ENCODE measurements around the gene LSMEM2. TPM values are rescaled to one million over a fixed set of nuclear protein-coding genes. Genes with fewer than 3 reads are reported as not detected.
"Not testable (repeated sequence)": the region's sequence is repeated elsewhere in the genome, so short reads cannot be mapped to it uniquely, and the experiment has no call there.

The LSMEM2 gene
- total RNA-seq, 2 experiments from 2014 or later, result not detected

GRCh38 chr3:50243543-50243895 lies 35.4 kb upstream of the LSMEM2 start:
- Mint-ChIP-seq H3K4me3 (no peak overlapping the region), H3K27me3 (no peaks in the 10 kb centered on the region), H3K4me1 (ENCODE audit: low read depth) (peaks cover 82% of the 10 kb centered on the region), H3K9me3 (no peaks in the 10 kb centered on the region), H3K27ac (peak overlapping the region; percentile 95), H3K36me3 (ENCODE audit: low read depth) (peaks cover 21% of the 10 kb centered on the region)
- ChIA-PET CTCF (interaction anchor here (0.9 to 8.0 kb wide), 9 partner anchors 12 to 55 kb away, joined by 3 to 239 read pairs (median 4); partner anchors contain the start of genes GNAI2, GNAT1, HYAL3 and NAA80), POLR2A (interaction anchor here (0.6 to 3.8 kb wide), 10 partner anchors 9 to 94 kb away, joined by 3 to 14 read pairs (median 3); partner anchors contain the start of genes HYAL3, IFRD2 and NAA80)
- intact Hi-C loops (cut with micrococcal nuclease), result no loop called here
- ATAC-seq (no peak), DNase-seq (no peak)
- TF ChIP-seq, protein P1, sequence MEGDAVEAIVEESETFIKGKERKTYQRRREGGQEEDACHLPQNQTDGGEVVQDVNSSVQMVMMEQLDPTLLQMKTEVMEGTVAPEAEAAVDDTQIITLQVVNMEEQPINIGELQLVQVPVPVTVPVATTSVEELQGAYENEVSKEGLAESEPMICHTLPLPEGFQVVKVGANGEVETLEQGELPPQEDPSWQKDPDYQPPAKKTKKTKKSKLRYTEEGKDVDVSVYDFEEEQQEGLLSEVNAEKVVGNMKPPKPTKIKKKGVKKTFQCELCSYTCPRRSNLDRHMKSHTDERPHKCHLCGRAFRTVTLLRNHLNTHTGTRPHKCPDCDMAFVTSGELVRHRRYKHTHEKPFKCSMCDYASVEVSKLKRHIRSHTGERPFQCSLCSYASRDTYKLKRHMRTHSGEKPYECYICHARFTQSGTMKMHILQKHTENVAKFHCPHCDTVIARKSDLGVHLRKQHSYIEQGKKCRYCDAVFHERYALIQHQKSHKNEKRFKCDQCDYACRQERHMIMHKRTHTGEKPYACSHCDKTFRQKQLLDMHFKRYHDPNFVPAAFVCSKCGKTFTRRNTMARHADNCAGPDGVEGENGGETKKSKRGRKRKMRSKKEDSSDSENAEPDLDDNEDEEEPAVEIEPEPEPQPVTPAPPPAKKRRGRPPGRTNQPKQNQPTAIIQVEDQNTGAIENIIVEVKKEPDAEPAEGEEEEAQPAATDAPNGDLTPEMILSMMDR (IDR thresholded peaks at IDR 0.05), result no peak

GRCh38 chr3:50244813-50245212 lies 34.1 kb upstream of the LSMEM2 start:
- POLR2A ChIA-PET, result interaction anchor here (1.2 to 2.4 kb wide), 4 partner anchors 14 to 17 kb away, joined by 3 to 11 read pairs (median 4); no protein-coding TSS in a partner anchor
- H3K9me3 Mint-ChIP-seq; intact Hi-C loops (cut with micrococcal nuclease); ATAC-seq; H3K27me3 Mint-ChIP-seq: not testable (repeated sequence)
- CTCF ChIA-PET, result interaction anchor here (1.2 to 8.0 kb wide), 2 partner anchors 13 to 15 kb away, joined by 3 to 239 read pairs; partner anchors contain the start of gene GNAI2
- peak; percentile 24 for DNase-seq
- Mint-ChIP-seq H3K4me1 (ENCODE audit: low read depth) (peaks cover 75% of the 10 kb centered on the region), H3K27ac (peak overlapping the region; percentile 95), H3K4me3 (peak overlapping the region; percentile 70), H3K36me3 (ENCODE audit: low read depth) (peaks cover 19% of the 10 kb centered on the region)

DNA sequence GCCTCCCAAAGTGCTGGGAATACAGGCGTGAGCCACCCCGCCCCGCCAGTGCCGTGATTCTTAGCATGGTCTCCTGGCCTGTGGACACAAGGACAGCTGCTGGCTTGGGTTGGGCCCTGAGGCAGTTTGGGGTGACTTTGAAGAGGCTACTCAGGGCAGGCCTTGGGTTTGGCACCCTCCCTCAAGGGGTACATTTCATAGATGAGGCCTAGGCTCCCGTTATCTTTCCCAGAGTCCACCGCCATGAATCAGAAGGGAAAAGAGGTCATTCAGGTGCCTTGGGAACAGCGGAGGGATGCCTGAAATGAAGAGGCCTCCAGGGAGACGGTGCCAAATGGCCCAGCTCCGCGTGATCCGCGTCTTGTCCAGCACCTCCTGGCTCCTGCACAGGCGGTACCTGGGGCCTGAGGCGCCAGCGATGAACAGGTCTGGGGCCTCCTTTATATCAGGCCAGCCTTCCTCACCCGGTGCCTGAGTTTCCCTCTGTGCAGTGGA lies 33.6 kb upstream of the LSMEM2 start:
- H3K36me3 Mint-ChIP-seq (ENCODE audit: low read depth), result peaks cover 19% of the 10 kb centered on the region
- DNase-seq, result no peak
- no peaks in the 10 kb centered on the region for H3K9me3 Mint-ChIP-seq
- peaks cover 73% of the 10 kb centered on the region for H3K4me1 Mint-ChIP-seq (ENCODE audit: low read depth)
- peak overlapping the region; percentile 70 for H3K4me3 Mint-ChIP-seq
- intact Hi-C loops (cut with micrococcal nuclease), result no loop called here
- ATAC-seq, result no peak
- CTCF ChIA-PET, result interaction anchor here (1.2 to 8.0 kb wide), 2 partner anchors 14 to 15 kb away, joined by 3 to 239 read pairs; partner anchors contain the start of gene GNAI2
- POLR2A ChIA-PET, result interaction anchor here (0.6 to 2.4 kb wide), 2 partner anchors 17 to 71 kb away, joined by 3 to 11 read pairs; no protein-coding TSS in a partner anchor
- no peaks in the 10 kb centered on the region for H3K27me3 Mint-ChIP-seq
- H3K27ac Mint-ChIP-seq, result peak overlapping the region; percentile 95
- TF ChIP-seq, protein P1 (IDR thresholded peaks at IDR 0.05), result no peak

DNA sequence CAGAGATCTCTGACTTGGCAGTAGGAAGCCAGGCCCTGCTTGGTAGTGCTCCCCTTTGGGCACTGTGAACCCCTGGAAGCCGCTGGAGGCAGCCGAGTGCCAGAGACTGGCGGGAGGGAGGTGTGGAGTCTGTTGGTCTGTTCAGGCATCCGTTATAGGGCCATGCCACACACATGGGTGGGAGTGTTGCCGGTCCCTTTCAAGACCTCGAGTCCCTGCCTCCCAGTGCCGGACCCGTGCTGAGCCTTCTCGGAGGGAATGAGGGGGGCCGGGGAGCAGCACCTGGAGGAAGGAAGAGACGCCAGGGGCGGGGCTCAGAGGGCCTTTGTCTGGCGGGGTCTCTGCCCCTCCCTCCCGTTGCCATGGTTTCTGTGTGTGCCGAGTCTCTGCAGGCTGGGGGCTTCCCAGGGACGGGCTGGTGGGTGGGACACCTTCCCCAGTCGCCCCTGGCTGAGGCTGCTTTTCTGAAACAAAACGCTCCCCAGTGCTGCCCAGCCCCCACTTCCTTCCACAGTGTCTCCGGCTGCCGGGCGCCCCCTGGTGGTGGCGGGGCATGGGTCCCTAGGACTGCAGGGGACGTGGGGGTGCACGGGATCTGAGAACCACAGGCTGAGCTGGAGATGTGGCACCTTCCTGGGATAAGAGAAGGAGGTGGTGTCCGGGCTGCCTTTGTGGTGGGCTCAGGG lies 32.9 kb upstream of the LSMEM2 start:
- peaks cover 20% of the 10 kb centered on the region for H3K36me3 Mint-ChIP-seq (ENCODE audit: low read depth)
- peak; percentile 73 for ATAC-seq
- H3K4me3 Mint-ChIP-seq, result peak overlapping the region; percentile 70
- no peaks in the 10 kb centered on the region for H3K27me3 Mint-ChIP-seq
- TF ChIP-seq, protein P1 (IDR thresholded peaks at IDR 0.05), result peak; percentile 98
- peak; percentile 99 for DNase-seq
- peak overlapping the region; percentile 95 for H3K27ac Mint-ChIP-seq
- ChIA-PET CTCF (interaction anchor here (0.7 to 8.0 kb wide), 31 partner anchors 12 to 123 kb away, joined by 3 to 239 read pairs (median 6); partner anchors contain the start of genes CYB561D2, GNAI2, HYAL3 and IFRD2), POLR2A (interaction anchor here (0.6 to 3.1 kb wide), 10 partner anchors 9 to 90 kb away, joined by 3 to 29 read pairs (median 6); partner anchors contain the start of gene GNAI2)
- intact Hi-C loops (cut with micrococcal nuclease), result loop anchor here (2.0 kb wide), 1 partner anchor 19 kb away; no protein-coding TSS in a partner anchor
- peaks cover 74% of the 10 kb centered on the region for H3K4me1 Mint-ChIP-seq (ENCODE audit: low read depth)
- H3K9me3 Mint-ChIP-seq, result no peaks in the 10 kb centered on the region

DNA sequence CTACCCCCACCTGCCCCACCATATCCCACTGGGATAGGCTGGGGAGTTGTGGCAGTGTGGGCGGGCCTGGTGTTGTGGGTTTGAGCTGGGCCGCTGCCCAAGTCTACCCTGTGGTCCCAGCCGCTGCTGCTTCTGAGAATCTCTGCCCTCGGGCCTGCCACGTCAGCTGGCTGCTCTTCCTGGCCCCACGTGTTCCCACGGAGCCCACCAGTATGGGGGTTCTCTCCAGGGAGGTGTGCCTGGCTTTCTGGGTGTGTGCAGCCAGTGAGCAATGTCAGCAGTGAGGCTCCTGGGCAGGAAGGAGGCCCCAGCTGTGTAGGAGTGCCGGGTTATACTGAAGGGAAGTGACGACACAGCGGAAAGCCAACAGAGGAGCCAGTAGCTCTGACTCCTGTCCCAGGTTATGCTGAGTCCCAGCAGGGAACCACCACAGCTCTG lies 32.4 kb upstream of the LSMEM2 start:
- Mint-ChIP-seq H3K27me3 (no peaks in the 10 kb centered on the region), H3K4me3 (peak overlapping the region; percentile 70), H3K36me3 (ENCODE audit: low read depth) (peaks cover 22% of the 10 kb centered on the region), H3K4me1 (ENCODE audit: low read depth) (peaks cover 74% of the 10 kb centered on the region), H3K27ac (peak overlapping the region; percentile 95), H3K9me3 (no peaks in the 10 kb centered on the region)
- intact Hi-C loops (cut with micrococcal nuclease), result loop anchor here (2.0 kb wide), 1 partner anchor 20 kb away; no protein-coding TSS in a partner anchor
- TF ChIP-seq, protein P1 (IDR thresholded peaks at IDR 0.05), result peak; percentile 37
- peak; percentile 84 for ATAC-seq
- DNase-seq, result peak; percentile 97
- ChIA-PET CTCF (interaction anchor here (0.6 to 8.0 kb wide), 37 partner anchors 11 to 152 kb away, joined by 3 to 239 read pairs (median 5); partner anchors contain the start of genes CYB561D2, GNAI2, HYAL3 and IFRD2), POLR2A (interaction anchor here (0.7 to 3.1 kb wide), 13 partner anchors 10 to 124 kb away, joined by 3 to 29 read pairs (median 4); partner anchors contain the start of gene GNAI2)

Measured in activated CD8-positive, alpha-beta T cell treated with anti-CD3 and anti-CD28 coated beads for 36 hours (primary cell).